HG03280 (cell line): ENCODE data around the gene MAD1L1.
A peak's percentile ranks its signal among the peaks of the same experiment; 100 is the strongest.
"Not testable (repeated sequence)": the region's sequence is repeated elsewhere in the genome, so short reads cannot be mapped to it uniquely, and the experiment has no call there.

Source experiments
- ATAC-seq: cut with Tn5 transposase; IDR thresholded peaks from one replicate; pipeline ENCODE4 v1.9.1; 2021; ENCODE audit warnings: mild to moderate bottlenecking, moderate library complexity; ENCODE audit not compliant: unreplicated experiment

Gene MAD1L1

DNA sequence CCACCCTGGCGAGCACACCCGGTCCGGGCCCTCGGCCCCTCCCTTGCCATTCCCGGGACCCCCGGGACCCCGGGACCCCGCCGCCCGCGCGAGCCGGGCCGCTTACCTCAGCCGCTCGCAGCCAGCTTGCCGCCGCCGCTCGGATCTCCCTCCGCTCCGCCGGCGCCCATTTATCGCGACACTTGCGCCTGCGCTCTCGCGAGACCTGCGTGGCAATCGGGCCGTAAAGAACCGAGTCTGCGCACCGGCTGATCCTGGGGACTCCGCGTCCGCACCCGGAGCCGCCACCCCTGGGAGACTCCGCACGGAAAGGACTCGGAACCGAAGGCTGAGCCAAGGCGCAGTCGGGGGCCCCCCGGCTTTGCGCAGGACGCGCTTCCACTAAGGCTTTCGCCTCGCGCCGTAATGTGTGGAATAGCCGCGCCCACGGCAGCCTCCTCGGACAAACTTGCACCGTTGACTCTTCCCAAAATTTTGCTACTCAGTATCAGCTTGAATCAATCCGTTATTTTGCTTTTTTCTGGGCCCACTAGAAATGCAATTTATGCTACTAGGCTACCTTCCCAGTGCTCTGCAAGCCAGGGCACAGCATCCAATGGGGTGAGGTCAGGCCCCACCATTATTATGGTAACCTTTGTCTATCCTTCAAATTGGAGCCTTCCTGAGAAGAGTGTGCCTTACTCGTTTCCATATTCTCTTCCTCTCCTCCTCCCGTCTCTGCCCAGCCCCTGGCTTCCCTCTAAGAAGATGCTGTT, at the start of gene MAD1L1:
Gene MAD1L1, minus strand, starts transcription at position 180 of the 755 bp plus-strand sequence. CDS start 2,812 bp downstream, outside the sequence.
- ATAC-seq, result peak; percentile 78

DNA sequence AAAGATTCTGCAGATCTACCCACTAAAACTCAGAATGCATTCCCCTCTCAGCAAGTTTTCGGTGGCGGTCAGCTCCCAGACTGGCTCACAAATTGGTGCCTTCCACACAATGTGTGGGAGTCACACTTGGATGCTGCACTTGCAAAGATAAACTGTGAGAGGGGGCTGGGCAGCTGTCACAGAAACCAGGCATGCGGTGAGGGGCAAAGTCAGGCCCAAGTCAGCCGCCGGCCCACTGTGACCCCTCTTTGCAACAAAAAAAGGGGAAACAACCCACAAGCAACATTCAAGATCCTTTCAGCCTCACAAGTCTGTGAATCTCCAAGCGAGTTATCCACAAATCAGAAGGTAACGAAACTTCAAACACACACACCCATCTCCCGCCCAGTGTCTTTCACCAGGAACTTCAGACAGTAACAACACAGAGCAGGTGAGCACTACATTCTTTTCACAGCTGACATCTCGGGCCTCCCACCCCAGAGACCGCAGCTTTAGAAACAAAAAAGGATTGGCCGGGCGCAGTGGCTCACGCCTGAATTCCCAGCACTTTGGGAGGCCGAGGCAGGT, 49.5 kb upstream of the MAD1L1 start:
- ATAC-seq, result no peak

DNA sequence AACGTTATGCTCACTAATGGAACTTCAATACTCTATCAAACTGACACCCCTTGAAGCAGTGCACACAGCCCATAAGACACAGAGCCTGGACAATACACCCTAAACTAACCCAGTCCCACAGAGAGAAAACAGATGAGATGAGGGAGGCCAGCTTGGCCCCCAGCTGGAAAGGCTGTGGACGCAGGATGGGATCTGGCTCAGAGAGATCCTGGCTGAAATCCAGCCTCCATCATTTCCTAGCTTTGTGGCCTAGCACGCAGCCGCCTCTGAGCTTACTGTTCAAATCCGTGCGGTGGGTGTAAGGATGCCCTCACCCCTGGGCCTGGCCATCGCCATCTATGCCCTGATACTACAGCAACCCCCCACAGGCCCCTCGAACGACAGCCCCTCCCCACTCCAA, 48.8 kb upstream of the MAD1L1 start:
- ATAC-seq, result no peak

DNA sequence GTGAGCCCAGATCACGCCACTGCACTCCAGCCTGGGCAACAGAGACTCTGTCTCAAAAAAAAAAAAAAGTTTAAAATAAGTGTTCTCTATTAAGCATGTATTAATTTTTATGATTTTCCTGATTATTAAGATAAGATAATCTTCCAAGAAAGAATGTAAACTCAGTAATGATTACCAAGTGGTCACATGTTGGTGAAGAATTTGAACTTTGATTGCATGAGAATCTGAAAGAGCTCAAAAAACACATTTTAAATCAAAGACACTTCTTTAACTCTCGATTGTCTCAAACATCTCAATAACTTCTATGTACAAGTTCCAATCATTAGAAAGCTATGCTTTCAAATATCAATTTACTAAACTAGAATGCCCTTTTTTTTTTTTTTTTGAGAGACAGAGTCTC, 47.7 kb upstream of the MAD1L1 start:
- no peak for ATAC-seq

DNA sequence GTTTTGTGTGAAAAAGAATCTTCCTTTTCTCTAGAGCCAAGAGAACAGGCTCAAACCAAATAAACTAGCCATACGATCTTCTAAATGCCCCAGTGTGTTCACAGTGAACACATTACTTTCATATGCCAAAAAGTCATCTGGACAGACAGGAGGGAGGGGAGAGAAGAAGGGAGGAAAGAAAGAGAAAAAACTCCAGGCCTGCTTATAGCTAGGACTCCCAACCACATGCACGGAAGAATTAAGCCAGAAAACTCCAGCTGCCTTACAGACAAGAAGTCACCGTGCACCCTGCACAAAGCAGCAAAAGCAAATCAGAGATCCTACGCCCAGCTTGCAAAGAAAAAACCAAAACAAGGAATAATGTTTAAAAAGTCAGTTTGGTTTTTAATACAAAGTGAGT, 47.2 kb upstream of the MAD1L1 start:
- no peak for ATAC-seq

DNA sequence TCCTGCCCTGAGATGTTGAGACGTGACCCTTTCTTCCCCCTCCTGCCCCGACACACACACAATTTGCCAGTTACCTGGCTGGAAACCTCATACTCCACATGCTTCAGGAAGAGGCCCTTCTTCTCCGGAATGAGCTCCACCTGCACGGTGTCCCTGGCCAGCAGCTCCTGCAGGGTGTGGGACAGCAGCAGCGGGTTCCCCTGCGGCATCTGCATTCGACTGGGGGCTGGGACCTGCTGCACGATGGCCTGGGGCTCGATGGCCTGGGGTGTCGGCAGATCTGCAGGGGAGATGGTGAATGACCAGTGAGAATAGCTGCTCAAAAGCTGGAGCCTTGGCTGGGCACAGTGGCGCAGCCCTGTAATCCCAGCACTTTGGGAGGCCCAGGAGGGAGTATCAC, 45.3 kb upstream of the MAD1L1 start:
- ATAC-seq, result no peak

DNA sequence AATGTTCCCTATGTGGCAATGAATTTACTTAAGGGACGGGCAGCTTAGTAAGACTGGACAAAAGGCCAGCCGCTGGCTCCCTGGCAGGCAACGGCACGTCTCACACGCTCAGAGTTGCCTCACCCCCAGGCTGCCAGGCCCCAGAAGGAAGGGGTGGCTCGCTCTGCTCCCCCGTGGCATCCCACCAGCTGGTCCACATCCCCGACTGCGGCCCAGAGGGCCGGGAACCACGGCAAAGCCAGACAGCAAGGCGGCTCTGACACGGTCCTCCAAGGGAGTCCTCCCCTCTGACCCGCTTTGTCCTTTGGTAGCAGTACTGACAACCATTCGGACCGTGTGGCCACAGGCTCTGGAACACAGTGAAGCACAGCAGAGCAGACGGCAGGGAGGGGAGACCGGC, 43.4 kb upstream of the MAD1L1 start:
- ATAC-seq, result no peak

DNA sequence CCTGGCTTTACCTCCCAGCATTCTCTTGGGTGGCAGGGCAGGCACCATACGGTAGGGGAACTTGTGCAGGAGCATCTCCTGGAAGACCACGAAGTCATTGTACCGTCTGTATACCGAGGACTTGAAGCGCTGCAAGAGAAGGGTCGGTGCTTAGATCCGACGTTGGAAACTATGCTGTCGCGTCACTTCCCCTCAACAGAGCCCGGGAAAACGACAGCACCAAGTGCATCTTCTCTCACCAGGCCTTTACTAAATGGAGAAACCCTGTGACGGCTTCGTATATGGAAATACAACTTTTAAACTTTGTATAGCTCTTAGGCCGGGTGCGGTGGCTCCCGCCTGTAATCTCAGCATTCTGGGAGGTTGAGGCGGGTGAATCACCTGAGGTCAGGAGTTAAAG, 42.4 kb upstream of the MAD1L1 start:
- ATAC-seq, result no peak

DNA sequence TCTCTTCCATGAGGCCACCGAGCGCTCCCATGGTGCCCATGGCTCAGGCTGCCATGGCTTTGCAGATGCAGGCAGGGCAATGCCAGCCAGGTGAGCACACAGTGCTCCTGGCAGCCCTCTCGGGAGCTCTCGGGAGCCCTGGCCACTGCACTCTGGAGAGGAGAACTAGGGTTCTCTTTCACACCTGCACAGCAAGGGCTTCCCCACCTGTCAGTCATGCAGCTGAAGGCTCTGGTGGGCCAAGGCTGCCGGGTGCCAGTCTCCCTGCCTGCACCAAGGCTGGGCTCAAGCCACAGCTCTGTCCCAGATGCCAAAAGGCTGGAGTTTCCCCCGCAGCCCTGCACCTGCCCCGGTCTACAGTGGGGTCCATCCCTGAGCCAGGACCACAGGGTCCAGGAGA, 41.9 kb upstream of the MAD1L1 start:
- no peak for ATAC-seq

DNA sequence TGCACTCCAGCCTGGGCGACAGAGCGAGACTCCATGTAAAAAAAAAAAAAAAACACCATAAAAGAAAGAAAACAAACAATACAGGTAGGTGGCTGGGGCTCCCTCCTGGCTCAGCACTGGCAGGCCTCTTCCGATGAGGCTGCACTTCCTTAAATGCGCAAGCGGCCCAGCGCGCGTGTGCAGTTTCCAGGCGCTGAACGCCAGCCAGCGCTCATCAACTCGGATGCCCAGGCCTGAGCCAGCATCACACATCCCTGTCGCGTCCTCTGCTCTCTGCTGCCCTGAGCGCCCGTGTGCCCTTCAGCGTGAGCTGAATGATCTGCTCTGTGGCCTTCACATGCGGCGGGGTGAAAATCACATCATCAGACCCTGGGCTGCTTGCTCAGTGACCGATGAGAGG, 41.1 kb upstream of the MAD1L1 start:
- ATAC-seq, result no peak

DNA sequence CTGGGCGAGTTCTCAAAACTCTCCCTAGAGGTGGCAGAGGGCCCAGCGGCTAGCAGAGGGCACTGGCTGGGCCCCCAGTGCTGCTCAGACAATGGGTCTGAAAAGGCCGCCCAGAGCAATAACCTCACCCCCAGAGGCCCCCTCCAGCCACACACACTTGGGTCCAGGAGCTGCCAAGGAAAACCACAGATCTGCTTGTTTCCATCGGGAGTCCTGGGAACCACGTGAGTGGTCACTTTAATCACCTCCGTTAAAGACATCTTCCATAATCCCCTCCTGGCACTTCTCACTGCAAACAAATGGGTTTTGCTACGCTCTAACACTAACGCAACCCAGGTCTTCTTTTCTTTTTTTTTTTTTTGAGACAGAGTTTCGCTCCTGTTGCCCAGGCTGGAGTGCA, 39.3 kb upstream of the MAD1L1 start:
- ATAC-seq, result no peak

DNA sequence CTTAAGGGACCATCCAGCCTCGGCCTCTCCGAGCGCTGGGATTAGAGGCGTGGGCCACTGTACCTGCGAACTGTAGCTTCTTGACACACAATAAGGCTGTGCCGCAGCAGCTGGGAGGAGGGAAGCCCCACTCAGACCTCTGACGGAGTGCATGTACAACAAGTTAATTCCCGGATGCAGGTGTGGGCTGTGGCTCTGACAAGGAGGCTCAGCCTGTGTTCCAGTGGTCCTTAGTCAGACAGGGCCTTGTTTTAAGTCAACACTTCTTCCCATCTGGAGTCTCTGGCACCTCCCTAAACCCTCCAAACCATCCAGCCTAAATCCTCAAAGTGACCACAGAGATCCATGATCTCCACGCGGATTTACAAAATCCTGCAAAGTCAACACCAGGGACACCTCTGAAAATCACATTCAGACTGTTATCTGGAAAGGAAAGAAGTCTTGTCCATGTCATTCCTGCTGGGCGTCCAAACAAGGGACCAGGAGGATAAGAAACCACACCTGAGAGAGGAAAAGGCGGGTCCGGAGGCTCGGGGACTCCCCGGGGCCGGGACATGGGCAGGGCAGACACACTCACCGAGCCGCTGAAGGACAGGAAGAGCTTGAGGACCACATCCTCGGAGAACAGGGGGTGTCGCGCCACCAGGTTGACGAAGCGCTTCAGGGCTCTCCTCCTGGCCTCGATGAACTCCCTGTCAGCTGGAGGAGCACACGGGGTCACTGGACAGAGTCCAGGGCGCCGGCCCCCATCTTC, 38.7 kb upstream of the MAD1L1 start:
- no peak for ATAC-seq

DNA sequence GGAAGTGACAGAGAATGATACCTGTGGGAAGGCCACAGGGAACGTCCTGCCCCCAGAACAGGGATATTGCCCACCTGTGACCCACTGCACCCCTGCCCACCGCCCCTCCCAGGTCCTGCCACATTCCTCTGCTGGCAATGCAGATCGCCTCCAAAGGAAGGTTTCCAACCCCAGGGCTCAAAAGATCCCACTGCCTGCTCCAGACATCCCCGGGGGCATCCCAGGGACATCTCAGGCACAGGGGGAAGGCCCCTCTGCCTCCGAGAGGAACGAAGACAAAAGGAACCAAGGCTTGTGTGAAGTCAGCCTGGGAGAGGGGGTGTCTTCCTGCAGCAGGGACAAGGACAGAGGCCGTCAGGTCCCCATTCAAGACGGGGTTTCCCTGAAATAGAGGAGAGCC, 37.8 kb upstream of the MAD1L1 start:
- ATAC-seq, result no peak

DNA sequence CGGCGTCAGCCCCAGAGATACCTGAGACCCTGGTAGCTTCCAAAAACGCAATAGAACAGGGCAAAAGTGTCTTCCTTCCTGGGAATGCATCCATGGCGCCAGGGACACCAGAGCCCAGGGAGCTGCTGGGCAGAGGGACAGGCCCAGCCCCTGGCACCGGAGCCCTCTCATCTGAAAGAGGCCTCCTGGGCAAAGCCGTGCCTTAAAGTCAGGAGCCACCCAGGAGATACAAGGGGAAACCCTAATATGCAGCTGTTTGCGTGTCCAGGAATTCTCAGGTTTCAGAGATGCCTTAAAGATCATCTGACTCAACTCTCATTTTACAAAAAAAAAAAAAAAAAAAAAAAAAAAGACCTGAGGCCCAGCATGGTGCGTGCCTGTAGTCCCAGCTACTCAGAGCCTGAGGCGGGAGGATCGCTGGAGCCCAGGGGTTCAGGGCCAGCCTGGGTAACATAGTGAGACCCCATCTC, 37.3 kb upstream of the MAD1L1 start:
- no peak for ATAC-seq

DNA sequence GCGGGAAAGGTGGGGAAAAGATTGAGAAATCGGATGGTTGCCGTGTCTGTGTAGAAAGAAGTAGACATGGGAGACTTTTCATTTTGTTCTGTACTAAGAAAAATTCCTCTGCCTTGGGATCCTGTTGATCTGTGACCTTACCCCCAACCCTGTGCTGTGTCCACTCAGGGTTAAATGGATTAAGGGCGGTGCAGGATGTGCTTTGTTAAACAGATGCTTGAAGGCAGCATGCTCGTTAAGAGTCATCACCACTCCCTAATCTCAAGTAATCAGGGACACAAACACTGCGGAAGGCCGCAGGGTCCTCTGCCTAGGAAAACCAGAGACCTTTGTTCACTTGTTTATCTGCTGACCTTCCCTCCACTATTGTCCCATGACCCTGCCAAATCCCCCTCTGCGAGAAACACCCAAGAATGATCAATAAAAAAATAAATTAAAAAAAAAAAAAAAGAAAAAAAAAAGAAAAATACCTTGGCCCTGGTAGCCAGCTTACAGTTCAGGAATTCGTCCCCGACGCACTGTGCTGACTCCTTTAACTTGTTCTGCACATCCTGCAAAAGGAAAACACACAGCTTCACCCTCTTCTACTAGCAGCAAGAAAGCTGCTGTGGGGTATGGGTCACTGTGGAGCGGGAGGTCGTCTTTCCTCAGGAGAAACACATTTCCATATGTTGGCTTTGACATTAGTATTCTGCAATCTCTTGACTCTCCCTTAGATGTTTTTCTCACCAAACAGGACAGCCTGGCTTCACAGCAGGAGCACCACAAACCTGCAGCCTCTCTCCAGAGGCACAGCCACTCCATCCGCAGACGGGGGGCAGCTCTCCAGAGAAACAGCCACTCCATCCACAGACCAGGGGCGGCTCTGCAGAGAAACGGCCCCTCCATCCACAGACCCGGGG, 36.6 kb upstream of the MAD1L1 start:
- ATAC-seq, result not testable (repeated sequence)

DNA sequence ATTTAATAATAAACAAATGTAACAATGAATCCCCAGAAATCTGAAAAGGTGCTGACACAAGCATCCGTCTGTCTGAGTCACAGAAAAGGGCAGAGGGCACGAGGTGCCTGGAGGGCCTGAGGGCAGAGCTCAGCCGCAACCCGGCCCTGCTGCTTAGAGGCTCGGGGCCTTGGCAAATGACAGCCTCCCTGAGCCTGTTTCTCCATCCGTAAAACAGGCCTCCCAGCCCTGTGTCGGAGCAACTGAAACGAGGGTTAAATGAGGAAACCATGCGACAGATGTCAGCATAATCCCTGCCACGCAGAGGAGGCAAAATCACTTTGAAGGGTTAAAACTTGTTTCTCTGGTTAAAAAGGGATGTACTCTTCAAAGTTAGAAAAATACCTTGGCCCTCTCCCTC, 34.2 kb upstream of the MAD1L1 start:
- ATAC-seq, result no peak

DNA sequence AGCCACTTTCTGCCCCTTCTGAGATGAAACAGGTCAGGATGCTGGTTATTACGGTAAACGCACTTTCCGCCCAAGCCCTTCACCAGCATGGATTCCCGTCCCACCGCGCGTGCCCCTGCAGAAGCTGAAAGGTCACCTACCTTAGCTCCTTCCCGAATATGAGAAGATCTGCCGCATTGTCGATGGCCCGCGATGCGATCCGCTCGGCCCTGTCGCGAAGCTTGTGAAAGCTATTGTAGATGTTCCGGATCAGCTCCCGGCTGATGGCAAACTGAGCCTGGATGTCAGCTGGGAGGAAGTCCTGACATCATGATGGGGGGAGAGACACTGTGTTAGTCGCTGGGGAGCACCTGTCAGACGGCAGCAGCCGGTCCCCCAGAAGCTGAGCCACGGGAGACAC, 31.4 kb upstream of the MAD1L1 start:
- ATAC-seq, result no peak

DNA sequence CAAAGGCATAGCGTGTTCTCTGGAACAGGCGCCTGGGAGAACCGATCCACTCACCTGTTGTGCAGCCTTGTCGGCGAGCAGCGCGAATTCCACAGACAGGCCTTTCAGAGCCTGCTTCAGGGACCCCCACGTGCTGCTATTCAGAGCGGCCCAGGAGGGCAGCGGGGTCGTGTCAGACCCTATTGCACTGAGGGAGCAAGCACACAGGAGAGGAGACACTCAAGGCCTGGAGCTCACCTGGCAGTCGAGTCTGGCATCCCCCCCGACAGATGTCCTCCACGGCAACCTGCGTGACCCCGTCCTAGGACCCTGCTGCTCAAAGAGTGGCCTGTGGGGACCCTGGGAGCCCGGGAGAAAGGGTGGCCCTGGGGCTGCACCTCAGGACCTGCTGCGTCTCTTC, 30.4 kb upstream of the MAD1L1 start:
- ATAC-seq, result no peak

DNA sequence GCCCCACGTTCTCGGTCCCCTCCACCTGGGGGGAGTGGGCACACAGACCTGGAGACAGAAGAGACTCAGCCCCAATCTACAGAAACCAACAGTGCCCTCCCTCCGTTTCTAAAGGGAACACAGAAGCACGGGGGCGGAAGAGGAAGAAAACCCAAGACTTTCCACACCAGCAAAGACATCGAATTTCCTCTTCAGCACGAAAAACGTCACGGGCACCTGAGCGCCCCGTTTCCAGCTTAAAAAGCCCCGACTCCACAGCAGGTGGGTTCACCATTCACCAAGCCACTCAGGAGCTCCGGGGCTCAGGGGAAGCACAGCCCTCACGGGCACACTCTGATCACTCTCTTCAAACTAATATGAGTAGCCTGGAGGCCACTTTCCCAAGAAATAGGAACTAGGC, 28.9 kb upstream of the MAD1L1 start:
- no peak for ATAC-seq

DNA sequence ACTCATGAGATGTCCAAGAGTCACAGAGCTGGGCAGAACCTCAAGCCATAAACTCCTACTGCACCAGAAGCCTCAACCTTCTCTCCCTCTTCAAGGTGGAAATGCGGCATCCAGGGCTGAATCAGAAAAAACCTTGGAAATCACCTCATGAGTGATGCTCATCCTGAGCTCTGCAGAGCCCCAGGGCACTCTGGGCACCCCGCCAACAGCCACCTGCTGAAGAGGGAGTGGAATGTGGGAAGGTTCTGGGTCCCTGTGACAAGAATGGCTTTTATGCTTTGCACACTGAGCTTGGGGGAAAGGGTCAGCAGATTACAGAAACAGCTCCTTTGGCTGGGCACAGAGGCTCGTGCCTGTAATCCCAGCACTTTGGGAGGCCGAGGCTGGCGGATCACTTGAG, 28.1 kb upstream of the MAD1L1 start:
- no peak for ATAC-seq

DNA sequence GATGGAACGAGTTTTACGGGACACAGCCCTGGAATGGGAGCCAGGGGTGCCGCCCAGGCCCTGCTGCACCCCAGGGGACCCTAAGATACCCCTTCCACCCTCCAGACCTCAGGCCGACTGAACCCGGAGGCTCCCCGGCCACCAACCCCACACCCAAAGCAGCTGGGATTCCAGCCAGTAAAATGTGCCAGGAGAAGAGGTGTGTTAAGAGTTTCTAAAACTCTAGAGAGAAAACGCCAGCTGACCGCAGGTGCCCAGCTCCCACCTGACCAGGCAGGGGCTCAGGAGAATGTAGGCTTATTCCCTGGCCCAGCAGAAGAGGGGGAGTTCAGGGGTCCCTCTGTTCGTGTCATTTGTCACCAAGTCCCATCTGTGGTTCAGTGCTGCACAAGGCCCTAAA, 26.7 kb upstream of the MAD1L1 start:
- no peak for ATAC-seq
